CD14-positive monocyte (primary cell): ENCODE measurements around the gene KCNQ1OT1. TPM values are rescaled to one million over a fixed set of nuclear protein-coding genes. Genes with fewer than 3 reads are reported as not detected.
A peak's percentile ranks its signal among the peaks of the same experiment; 100 is the strongest.

Experiments used
- DNase-seq, 3 donors: peaks; one replicate each; pipeline ENCODE4 v3.0.0-alpha.2; 2011 to 2022
- H2AFZ ChIP-seq: 2 replicates; pipeline ENCODE4 v1.6.0; 2012; ENCODE audit warnings: mild to moderate bottlenecking, low read depth, low read length, inconsistent platforms; ENCODE audit not compliant: insufficient read depth, poor library complexity, severe bottlenecking
- H3K27ac ChIP-seq, 2 donors: 1 replicate in 1 of 2; 2 replicates in 1 of 2; pipeline ENCODE4 v1.5.1; 2012 to 2013; ENCODE audit warnings: low read length in 2 of 2, control low read depth in 1 of 2, inconsistent platforms in 1 of 2, low read depth in 1 of 2, mild to moderate bottlenecking in 1 of 2
- H3K27me3 ChIP-seq, 2 donors: one replicate each; pipeline versions ENCODE4 v1.6.0 to v1.6.1; 2011 to 2013; ENCODE audit warnings: low read length in 2 of 2; ENCODE audit not compliant: control insufficient read depth in 2 of 2, insufficient read depth in 2 of 2
- H3K36me3 ChIP-seq, 2 donors: replicated peaks in 1 of 2; 1 replicate in 1 of 2; 2 replicates in 1 of 2; pipeline versions ENCODE4 v1.5.1 to v1.6.1; 2012 to 2013; ENCODE audit warnings: low read length in 2 of 2, control low read depth in 1 of 2, inconsistent platforms in 1 of 2, mild to moderate bottlenecking in 1 of 2; ENCODE audit not compliant: insufficient read depth in 2 of 2, control insufficient read depth in 1 of 2
- H3K4me1 ChIP-seq, 2 donors: 1 replicate in 1 of 2; 2 replicates in 1 of 2; pipeline versions ENCODE4 v1.5.1 to v1.6.1; 2012 to 2013; ENCODE audit warnings: low read length in 2 of 2, control low read depth in 1 of 2, inconsistent platforms in 1 of 2, mild to moderate bottlenecking in 1 of 2, moderate library complexity in 1 of 2; ENCODE audit not compliant: insufficient read depth in 2 of 2, control insufficient read depth in 1 of 2
- H3K4me2 ChIP-seq: replicated peaks from 2 replicates; pipeline ENCODE3; 2012; ENCODE audit warnings: low read length, moderate library complexity, mild to moderate bottlenecking; ENCODE audit not compliant: poor library complexity, severe bottlenecking; ENCODE audit errors: extremely low read depth
- H3K4me3 ChIP-seq, 3 experiments: fragments of 200-600 bp in 1 of 3; sonication (generic) in 1 of 3; replicated peaks in 1 of 3; 1 replicate in 2 of 3; 2 replicates in 1 of 3; pipeline ENCODE4 v1.5.1; 2011 to 2013; ENCODE audit warnings: low read length in 3 of 3, mild to moderate bottlenecking in 3 of 3, control low read depth in 2 of 3, low read depth in 2 of 3, inconsistent platforms in 1 of 3, moderate library complexity in 1 of 3
- H3K79me2 ChIP-seq: 2 replicates; pipeline ENCODE4 v1.6.0; 2012; ENCODE audit warnings: mild to moderate bottlenecking, control low read depth, inconsistent platforms, low read length, moderate library complexity; ENCODE audit not compliant: insufficient read depth
- H3K9ac ChIP-seq: 2 replicates; pipeline ENCODE4 v1.6.0; 2017; ENCODE audit warnings: low read length, mild to moderate bottlenecking; ENCODE audit not compliant: insufficient read depth, poor library complexity, severe bottlenecking
- H3K9me3 ChIP-seq, 2 donors: replicated peaks in 1 of 2; 1 replicate in 1 of 2; 2 replicates in 1 of 2; pipeline versions ENCODE4 v1.5.1 to v1.6.1; 2012 to 2013; ENCODE audit warnings: low read length in 2 of 2, control low read depth in 1 of 2; ENCODE audit not compliant: control insufficient read depth in 1 of 2, insufficient read depth in 1 of 2
- H4K20me1 ChIP-seq: 2 replicates; pipeline ENCODE4 v1.6.0; 2012; ENCODE audit warnings: mild to moderate bottlenecking, low read length, control low read depth, moderate library complexity; ENCODE audit not compliant: insufficient read depth
- H3K27ac Mint-ChIP-seq, 7 donors: one replicate each; pipeline ENCODE4 v1.8.0; 2020; ENCODE audit warnings: mild to moderate bottlenecking in 7 of 7, mixed read lengths in 7 of 7, moderate library complexity in 6 of 7, inconsistent platforms in 2 of 7
- H3K27me3 Mint-ChIP-seq, 3 donors: one replicate each; pipeline ENCODE4 v1.8.0; 2021 to 2022; ENCODE audit warnings: low read depth in 3 of 3, mild to moderate bottlenecking in 3 of 3, mixed read lengths in 3 of 3, moderate library complexity in 3 of 3, inconsistent platforms in 1 of 3
- H3K36me3 Mint-ChIP-seq, 2 donors: one replicate each; pipeline ENCODE4 v1.8.0; 2020; ENCODE audit warnings: mixed read lengths in 2 of 2, inconsistent platforms in 1 of 2, mild to moderate bottlenecking in 1 of 2
- H3K4me1 Mint-ChIP-seq: one replicate; pipeline ENCODE4 v1.8.0; 2020; ENCODE audit warnings: mild to moderate bottlenecking, mixed read lengths
- H3K4me3 Mint-ChIP-seq, 2 donors: one replicate each; pipeline ENCODE4 v1.8.0; 2020; ENCODE audit warnings: mild to moderate bottlenecking in 2 of 2, mixed read lengths in 2 of 2, moderate library complexity in 1 of 2
- H3K9me3 Mint-ChIP-seq, 7 donors: one replicate each; pipeline ENCODE4 v1.8.0; 2020 to 2022; ENCODE audit warnings: mixed read lengths in 7 of 7, mild to moderate bottlenecking in 6 of 7, moderate library complexity in 6 of 7, inconsistent platforms in 2 of 7
- WGBS: methylation state at CpG from one replicate; pipeline ENCODE4 v1.1.5; 2013; ENCODE audit warnings: missing lambda C conversion rate; ENCODE audit not compliant: insufficient coverage; 5-methylcytosine and 5-hydroxymethylcytosine counted together
- intact Hi-C, 2 donors: fragments of 100-400 bp; cut with micrococcal nuclease; formaldehyde crosslinking; loops; one replicate each; pipeline versions ENCODE4 v1.15.0 to v1.15.1; 2023
- polyA plus RNA-seq, 3 donors: library from polyadenylated mRNA; depleted of rRNA in 1 of 3; unstranded in 2 of 3; stranded (reverse) in 1 of 3; fragments of 300-500 nt in 2 of 3; fragments of >200 nt in 1 of 3; fragmentation: Illumina TruSeq in 2 of 3; gene quantifications; 1 replicate in 2 of 3; 2 replicates in 1 of 3; pipeline ENCODE4 v1.2.3, GENCODE V29; 2012 to 2021
- TF ChIP-seq, protein P1 (sequence below): fragments of 200-600 bp; IDR thresholded peaks from one replicate; pipeline ENCODE4 v1.8.0; 2022; ENCODE audit warnings: antibody characterized with exemption, mild to moderate bottlenecking

The KCNQ1OT1 gene
- polyA plus RNA-seq, 3 donors, result 0.01 to 0.04 (median 0.03) TPM

DNA sequence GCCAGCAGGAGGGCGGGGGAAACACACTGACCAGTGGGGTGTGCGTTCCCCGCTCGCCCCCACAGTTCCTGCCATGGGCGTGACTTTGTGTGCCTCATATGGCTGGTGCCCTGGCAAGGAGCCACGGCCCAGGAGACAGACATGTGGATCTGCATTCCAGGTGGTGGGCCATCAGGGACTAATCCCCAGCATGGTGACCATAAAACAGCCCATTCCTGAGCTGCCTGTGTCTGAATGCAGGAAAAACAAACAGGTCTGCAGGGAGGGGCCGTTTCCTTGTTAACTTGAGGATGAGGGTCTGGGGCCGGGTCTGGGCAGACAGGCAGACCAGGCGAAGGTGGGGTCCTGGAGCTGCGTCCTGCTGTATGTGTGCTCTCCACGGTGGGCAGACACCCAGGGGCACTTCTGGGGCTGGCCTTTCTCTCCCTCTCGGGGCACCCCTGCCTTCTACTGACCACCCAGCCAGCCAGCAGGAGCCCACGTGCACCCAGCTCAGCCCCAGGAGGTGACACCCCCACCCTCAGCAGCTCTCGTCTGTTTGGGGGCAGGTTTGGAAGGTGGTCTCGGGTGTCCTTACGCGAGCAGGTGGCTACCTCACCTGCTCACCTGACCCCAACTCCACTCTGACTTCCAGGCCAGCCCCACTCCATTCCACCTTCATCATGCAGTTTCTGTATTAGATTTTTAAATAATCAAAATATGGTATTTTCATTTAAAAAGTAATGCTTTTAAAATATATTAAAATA is 120.3 kb downstream of the KCNQ1OT1 start:
- peaks cover 61 to 71% of the 10 kb centered on the region in 2 donors for H3K36me3 ChIP-seq
- Mint-ChIP-seq H3K4me3 (no peak overlapping the region), H3K27ac (no peak overlapping the region), H3K36me3 (peaks cover 19 to 44% of the 10 kb centered on the region in 2 donors), H3K27me3 (peaks cover 0 to 3% (median 0%) of the 10 kb centered on the region in 3 donors), H3K9me3 (no peaks in the 10 kb centered on the region), H3K4me1 (no peaks in the 10 kb centered on the region)
- H2AFZ ChIP-seq, result no peak overlapping the region
- no peak overlapping the region for H3K27ac ChIP-seq
- H3K4me2 ChIP-seq, result no peak overlapping the region
- H3K9me3 ChIP-seq, result no peaks in the 10 kb centered on the region
- no peaks in the 10 kb centered on the region for H3K27me3 ChIP-seq
- H3K9ac ChIP-seq, result no peak overlapping the region
- H3K79me2 ChIP-seq, result no peaks in the 10 kb centered on the region
- intact Hi-C loops, result no loop called here
- 93% methylated on average over 11 of the region's 17 CpGs for WGBS
- TF ChIP-seq, protein P1, sequence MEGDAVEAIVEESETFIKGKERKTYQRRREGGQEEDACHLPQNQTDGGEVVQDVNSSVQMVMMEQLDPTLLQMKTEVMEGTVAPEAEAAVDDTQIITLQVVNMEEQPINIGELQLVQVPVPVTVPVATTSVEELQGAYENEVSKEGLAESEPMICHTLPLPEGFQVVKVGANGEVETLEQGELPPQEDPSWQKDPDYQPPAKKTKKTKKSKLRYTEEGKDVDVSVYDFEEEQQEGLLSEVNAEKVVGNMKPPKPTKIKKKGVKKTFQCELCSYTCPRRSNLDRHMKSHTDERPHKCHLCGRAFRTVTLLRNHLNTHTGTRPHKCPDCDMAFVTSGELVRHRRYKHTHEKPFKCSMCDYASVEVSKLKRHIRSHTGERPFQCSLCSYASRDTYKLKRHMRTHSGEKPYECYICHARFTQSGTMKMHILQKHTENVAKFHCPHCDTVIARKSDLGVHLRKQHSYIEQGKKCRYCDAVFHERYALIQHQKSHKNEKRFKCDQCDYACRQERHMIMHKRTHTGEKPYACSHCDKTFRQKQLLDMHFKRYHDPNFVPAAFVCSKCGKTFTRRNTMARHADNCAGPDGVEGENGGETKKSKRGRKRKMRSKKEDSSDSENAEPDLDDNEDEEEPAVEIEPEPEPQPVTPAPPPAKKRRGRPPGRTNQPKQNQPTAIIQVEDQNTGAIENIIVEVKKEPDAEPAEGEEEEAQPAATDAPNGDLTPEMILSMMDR, result no peak
- no peak for DNase-seq
- no peaks in the 10 kb centered on the region for H3K4me1 ChIP-seq
- peaks cover 94% of the 10 kb centered on the region for H4K20me1 ChIP-seq
- H3K4me3 ChIP-seq, result no peak overlapping the region

- intact Hi-C loops, result no loop called here
- DNase-seq, result no peak
- no peaks in the 10 kb centered on the region for H3K79me2 ChIP-seq
- no peak overlapping the region for H3K4me3 ChIP-seq
- Mint-ChIP-seq H3K36me3 (peaks cover 21 to 44% of the 10 kb centered on the region in 2 donors), H3K9me3 (no peaks in the 10 kb centered on the region), H3K4me3 (no peak overlapping the region), H3K27me3 (peaks cover 0 to 3% (median 0%) of the 10 kb centered on the region in 3 donors), H3K4me1 (no peaks in the 10 kb centered on the region), H3K27ac (peak overlapping the region in 2 of 7 donors; percentile 2 to 46)
- H4K20me1 ChIP-seq, result peaks cover 98% of the 10 kb centered on the region
- no peaks in the 10 kb centered on the region for H3K27me3 ChIP-seq
- 100% methylated on average over 6 of the region's 7 CpGs for WGBS
- TF ChIP-seq, protein P1, result no peak
- no peak overlapping the region for H3K27ac ChIP-seq
- H3K9ac ChIP-seq, result no peak overlapping the region
- no peaks in the 10 kb centered on the region for H3K4me1 ChIP-seq
- no peaks in the 10 kb centered on the region for H3K9me3 ChIP-seq
- no peak overlapping the region for H2AFZ ChIP-seq
- peaks cover 61 to 70% of the 10 kb centered on the region in 2 donors for H3K36me3 ChIP-seq
- H3K4me2 ChIP-seq, result no peak overlapping the region
Measured at GRCh38 chr11:2578929-2579270, 120.9 kb downstream of the KCNQ1OT1 start.
